ENCODE results near the gene DIS3L2. TPM values are rescaled to one million over a fixed set of nuclear protein-coding genes. Genes with fewer than 3 reads are reported as not detected.

Gene DIS3L2
- total RNA-seq, 1 donor from 2014 or later = 11.8 TPM

- H3K36me3 ChIP-seq (ENCODE audit: control insufficient read depth, insufficient read depth, low read length) = no peaks in the 10 kb centered on the region
- no peak overlapping the region for H3K4me3 ChIP-seq (ENCODE audit: low read depth, low read length)
- H3K27me3 ChIP-seq (ENCODE audit: control insufficient read depth, insufficient read depth, low read length) = peaks cover 18% of the 10 kb centered on the region
- FAIRE-seq (no peak), DNase-seq (ENCODE audit: low read depth) (no peak)
- TF ChIP-seq CTCF (IDR thresholded peaks at IDR 0.05; ENCODE audit: insufficient read depth, low read length, severe bottlenecking) = no peak
Measured at GRCh38 chr2:231920366-231920765, 41.1 kb upstream of the DIS3L2 start.

- no peak for TF ChIP-seq CTCF (IDR thresholded peaks at IDR 0.05; ENCODE audit: insufficient read depth, low read length, severe bottlenecking)
- Histone ChIP-seq H3K4me3 (ENCODE audit: low read depth, low read length) (no peak overlapping the region), H3K27me3 (ENCODE audit: control insufficient read depth, insufficient read depth, low read length) (peaks cover 21% of the 10 kb centered on the region), H3K36me3 (ENCODE audit: control insufficient read depth, insufficient read depth, low read length) (no peaks in the 10 kb centered on the region)
- DNase-seq (ENCODE audit: low read depth) (no peak), FAIRE-seq (no peak)
Measured at GRCh38 chr2:231920795-231921194, 40.7 kb upstream of the DIS3L2 start.

GRCh38 chr2:231922311-231923009 lies 39.1 kb upstream of the DIS3L2 start:
- DNase-seq (ENCODE audit: low read depth) (no peak), FAIRE-seq (no peak)
- peaks cover 27% of the 10 kb centered on the region for H3K27me3 ChIP-seq (ENCODE audit: control insufficient read depth, insufficient read depth, low read length)
- no peak overlapping the region for H3K4me3 ChIP-seq (ENCODE audit: low read depth, low read length)
- no peaks in the 10 kb centered on the region for H3K36me3 ChIP-seq (ENCODE audit: control insufficient read depth, insufficient read depth, low read length)
- no peak for TF ChIP-seq CTCF (IDR thresholded peaks at IDR 0.05; ENCODE audit: insufficient read depth, low read length, severe bottlenecking)

GRCh38 chr2:231923010-231923344 lies 38.5 kb upstream of the DIS3L2 start:
- H3K27me3 ChIP-seq (ENCODE audit: control insufficient read depth, insufficient read depth, low read length) = peaks cover 31% of the 10 kb centered on the region
- FAIRE-seq = no peak
- H3K4me3 ChIP-seq (ENCODE audit: low read depth, low read length) = no peak overlapping the region
- no peak for TF ChIP-seq CTCF (IDR thresholded peaks at IDR 0.05; ENCODE audit: insufficient read depth, low read length, severe bottlenecking)
- DNase-seq (ENCODE audit: low read depth) = no peak
- no peaks in the 10 kb centered on the region for H3K36me3 ChIP-seq (ENCODE audit: control insufficient read depth, insufficient read depth, low read length)

GRCh38 chr2:231923951-231924888 lies 37.3 kb upstream of the DIS3L2 start:
- Histone ChIP-seq H3K36me3 (ENCODE audit: control insufficient read depth, insufficient read depth, low read length) (no peaks in the 10 kb centered on the region), H3K4me3 (ENCODE audit: low read depth, low read length) (no peak overlapping the region), H3K27me3 (ENCODE audit: control insufficient read depth, insufficient read depth, low read length) (peaks cover 34% of the 10 kb centered on the region)
- DNase-seq (ENCODE audit: low read depth) (no peak), FAIRE-seq (no peak)
- TF ChIP-seq CTCF (IDR thresholded peaks at IDR 0.05; ENCODE audit: insufficient read depth, low read length, severe bottlenecking) = no peak

Data from bronchial epithelial cell (primary cell).